Measurements from ENCODE around the gene CDA.

CDA gene

GRCh38 chr1:20618550-20618949 lies 29.7 kb downstream of the CDA start:
- no peak for DNase-seq

- DNase-seq, result no peak
Observed at GRCh38 chr1:20619999-20620398, 31.1 kb downstream of the CDA start.

DNA sequence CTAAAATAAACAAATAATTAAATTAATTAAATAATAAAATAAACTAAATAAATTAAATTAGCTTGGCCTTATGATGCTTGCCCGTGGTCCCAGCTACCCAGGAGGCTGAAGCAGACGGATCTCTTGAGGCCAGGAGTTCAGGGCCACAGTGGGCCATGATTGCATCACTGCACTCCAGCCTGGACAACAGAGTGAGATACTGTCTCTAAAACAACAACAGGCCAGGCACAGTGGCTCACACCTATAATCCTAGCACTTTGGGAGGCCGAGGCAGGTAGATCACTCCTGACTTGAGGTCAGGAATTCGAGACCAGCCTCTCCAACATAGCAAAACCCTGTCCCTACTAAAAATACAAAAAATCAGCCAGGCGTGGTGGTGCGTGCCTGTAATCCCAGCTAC lies 32.1 kb downstream of the CDA start:
- DNase-seq, result no peak

DNA sequence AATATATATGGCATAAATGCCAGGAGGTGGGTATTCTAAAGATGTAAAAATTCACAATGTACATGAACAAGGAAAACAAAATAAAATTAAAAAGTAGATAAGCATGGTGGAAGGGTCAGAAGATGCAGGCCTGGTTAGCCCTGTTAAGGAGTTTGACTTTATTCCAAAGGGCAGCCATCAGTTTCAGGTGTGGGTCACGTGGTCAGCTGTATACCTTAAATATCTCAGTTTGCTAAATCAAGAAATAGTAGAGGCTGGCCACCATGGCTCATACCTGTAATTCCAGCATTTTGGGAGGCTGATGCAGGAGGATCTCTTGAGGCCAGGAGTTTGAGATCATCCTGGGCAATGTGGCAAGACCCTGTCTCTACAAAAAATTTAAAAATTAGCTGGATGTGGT lies 35.8 kb downstream of the CDA start:
- DNase-seq, result no peak

DNA sequence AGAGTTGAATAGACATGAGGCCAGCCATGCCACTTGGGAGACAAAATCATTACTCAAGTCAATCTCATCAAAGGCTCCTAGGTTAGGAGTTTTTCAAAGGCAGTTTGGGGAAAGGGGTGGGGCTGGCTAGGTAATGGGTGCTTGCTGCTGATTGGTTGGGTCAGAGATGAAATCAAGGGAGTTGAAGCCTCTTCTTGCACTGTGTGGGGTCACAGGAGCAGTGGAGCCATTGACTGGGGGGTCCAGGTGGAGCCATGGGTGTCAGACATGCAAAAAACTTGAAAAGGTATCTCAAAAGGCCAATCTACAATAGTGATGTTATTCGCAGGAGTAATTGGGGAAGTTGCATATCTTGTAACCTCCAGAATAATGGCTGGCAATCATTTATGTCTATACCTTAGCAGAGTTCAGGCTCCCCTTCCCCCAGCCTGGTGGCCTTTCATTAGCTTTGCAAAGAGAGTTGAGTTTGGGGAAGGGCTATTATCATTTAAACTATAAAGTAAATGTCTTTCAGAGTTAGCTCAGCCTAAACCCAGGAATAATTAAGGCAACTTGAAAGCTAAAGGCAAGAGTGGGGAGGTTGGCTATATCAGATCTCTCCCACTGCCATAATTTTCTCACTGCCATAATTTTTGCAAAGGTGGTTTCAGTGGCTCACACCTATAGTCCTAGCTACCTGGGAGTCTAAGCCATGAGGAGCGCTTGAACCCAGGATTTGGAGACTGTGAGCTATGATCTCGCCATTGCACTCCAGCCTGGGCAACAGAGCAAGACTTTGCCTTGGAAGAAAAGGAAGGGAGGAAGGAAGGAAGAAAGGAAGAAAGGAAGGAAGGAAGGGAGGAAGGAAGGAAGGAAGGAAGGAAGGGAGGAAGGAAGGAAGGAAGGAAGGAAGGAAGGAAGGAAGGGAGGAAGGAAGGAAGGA lies 36.5 kb downstream of the CDA start:
- DNase-seq, result no peak

GRCh38 chr1:20626098-20626427 lies 37.2 kb downstream of the CDA start:
- no peak for DNase-seq

DNA sequence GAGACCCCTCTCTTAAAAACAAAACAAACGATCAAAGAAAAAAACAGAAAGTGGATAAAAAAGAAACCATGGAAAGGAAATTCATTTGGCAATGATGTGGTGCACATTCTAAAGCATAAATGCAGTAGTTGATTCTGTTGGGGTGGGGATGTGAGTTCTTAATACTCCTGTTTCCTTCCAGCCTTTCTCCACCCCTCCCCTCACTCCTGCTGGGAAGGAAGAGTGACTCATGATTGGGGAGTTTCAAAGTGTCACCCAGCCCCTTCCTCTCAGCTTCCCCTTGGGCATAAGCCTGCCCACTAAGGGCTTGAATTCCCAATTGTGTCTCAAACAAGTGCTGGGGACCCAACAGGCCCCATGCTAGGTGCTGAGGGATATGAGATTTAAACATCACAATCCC lies 37.6 kb downstream of the CDA start:
- no peak for DNase-seq

GRCh38 chr1:20630729-20631128 lies 41.8 kb downstream of the CDA start:
- DNase-seq, result no peak

DNA sequence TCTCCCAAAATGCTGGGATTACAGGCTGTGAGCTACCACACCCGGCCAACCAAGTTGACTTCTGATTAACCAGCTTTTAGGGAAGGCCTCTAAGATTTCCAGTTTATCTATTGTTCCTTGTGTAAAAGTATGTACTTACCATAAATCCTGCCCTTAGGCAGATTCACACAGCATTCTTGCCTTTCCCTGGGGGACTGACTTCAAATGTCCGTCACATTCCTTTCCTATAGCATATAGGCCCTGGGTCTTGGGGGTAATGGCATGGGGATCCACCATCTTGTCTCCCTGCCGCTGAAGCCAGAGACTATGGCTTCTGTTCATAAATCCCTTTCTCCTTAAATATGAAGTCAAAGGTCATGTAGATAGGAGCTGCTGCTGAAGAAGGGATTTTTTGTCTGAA lies 43.5 kb downstream of the CDA start:
- DNase-seq, result no peak

DNA sequence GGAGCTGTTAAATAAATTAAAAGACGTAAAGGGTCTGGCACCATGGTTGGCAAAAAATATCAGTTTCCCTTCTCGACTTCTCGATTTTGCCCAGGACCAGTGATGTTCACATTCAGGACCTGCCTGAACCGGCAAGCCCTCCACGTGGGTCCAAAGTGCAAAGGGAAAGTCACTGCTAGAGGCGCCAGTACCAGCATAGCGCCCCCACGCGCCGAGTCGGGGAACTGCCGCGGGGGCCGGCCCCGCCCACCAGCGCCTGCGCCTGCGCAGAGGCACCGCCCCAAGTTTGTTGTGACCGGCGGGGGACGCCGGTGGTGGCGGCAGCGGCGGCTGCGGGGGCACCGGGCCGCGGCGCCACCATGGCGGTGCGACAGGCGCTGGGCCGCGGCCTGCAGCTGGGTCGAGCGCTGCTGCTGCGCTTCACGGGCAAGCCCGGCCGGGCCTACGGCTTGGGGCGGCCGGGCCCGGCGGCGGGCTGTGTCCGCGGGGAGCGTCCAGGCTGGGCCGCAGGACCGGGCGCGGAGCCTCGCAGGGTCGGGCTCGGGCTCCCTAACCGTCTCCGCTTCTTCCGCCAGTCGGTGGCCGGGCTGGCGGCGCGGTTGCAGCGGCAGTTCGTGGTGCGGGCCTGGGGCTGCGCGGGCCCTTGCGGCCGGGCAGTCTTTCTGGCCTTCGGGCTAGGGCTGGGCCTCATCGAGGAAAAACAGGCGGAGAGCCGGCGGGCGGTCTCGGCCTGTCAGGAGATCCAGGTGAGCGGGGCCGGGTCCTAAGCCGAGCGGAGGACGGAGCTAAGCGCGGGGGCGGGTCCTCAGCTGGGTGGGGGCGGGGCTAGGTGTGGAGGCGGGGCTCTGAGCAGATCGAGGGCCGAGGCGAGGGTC lies 44.5 kb downstream of the CDA start, which contains the start of gene PINK1:
Gene PINK1 (plus strand): TSS at position 269 of the 875 bp plus-strand sequence. CDS start 91 bp downstream, at position 360.
- peak; percentile 55 for DNase-seq

GRCh38 chr1:20634065-20634593 lies 45.2 kb downstream of the CDA start:
- DNase-seq, result peak; percentile 29

- DNase-seq, result no peak
Observed at GRCh38 chr1:20634594-20635084, 45.7 kb downstream of the CDA start.

- no peak for DNase-seq
Observed at GRCh38 chr1:20636785-20637347, 48.0 kb downstream of the CDA start.

DNA sequence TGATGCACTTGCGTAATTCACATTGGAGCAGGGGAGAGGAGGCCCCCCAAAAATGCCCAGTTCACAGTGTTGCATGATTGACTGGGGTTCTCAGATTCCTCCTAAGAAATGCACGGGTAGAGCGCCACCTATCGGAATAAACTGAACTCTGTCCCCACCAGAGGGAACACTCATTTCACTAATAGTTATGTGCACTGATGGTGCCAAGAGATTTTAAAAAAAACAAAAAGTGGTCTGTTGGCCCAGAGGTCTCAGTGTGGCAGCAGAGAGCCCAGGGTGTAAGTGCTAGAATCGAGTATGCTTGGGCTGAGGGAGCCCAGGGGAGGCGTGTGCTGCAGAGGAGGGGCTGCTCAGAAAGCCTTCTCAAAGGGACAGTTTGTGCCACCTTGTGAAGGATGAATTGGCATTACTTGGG lies 51.3 kb downstream of the CDA start:
- DNase-seq, result peak; percentile 23

- no peak for DNase-seq
Observed at GRCh38 chr1:20641975-20642374, 53.1 kb downstream of the CDA start.

DNA sequence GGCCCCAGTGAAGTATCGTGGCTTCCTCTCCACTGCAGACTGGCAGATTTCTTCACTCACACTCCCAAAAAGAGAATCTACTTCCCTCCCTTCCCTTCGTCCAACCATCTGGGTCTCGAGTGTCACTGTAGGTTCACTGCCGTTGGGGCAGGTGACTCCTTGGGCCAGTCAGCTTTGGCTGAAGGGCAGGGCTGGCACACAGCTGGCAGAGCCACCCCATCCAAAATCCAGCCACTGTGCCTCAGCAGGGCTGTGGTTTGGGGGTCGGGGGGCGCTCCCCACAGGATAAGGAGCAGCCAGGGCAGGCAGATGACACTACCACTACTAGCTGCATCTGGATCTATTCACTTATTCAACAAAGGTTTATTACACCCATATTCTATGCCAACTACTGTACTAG lies 54.2 kb downstream of the CDA start:
- no peak for DNase-seq

DNA sequence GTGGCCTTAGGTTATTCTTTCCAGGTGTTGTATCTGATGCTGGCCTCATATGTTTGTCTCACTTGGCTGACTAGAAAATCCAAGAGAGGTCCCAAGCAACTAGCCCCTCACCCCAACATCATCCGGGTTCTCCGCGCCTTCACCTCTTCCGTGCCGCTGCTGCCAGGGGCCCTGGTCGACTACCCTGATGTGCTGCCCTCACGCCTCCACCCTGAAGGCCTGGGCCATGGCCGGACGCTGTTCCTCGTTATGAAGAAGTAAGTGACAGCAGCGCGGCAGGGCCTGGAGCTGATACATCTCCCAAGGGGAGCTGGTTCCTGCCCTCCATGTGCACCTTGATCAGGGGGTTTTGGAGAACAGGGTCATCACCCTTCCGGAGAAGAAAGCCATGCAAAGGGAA lies 55.5 kb downstream of the CDA start:
- DNase-seq, result no peak

DNA sequence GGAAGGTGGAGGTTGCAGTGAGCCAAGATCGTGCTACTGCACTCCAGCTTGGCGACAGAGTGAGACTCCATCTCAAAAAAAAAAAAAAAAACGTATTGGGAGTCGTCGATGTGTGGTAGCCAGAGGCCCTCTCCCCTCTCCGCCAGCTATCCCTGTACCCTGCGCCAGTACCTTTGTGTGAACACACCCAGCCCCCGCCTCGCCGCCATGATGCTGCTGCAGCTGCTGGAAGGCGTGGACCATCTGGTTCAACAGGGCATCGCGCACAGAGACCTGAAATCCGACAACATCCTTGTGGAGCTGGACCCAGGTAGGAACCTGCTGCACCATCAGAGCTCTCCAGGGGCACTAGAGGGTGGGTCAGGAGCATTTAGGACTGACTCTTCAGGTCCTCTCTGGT lies 56.5 kb downstream of the CDA start:
- DNase-seq, result no peak

DNA sequence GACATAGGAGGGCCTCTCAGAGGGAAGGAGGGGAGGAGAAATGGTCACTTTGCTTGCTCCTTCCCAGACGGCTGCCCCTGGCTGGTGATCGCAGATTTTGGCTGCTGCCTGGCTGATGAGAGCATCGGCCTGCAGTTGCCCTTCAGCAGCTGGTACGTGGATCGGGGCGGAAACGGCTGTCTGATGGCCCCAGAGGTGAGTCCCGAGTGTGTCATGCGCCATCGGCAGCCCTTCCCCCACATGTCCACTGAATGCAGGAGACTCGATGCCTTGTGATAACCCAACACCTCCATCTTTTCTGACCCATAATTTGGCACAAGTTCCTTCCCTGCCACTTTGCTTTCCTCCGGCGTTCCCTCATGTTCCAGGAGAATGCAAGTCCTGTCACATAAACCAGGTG lies 59.5 kb downstream of the CDA start:
- DNase-seq, result no peak

DNA sequence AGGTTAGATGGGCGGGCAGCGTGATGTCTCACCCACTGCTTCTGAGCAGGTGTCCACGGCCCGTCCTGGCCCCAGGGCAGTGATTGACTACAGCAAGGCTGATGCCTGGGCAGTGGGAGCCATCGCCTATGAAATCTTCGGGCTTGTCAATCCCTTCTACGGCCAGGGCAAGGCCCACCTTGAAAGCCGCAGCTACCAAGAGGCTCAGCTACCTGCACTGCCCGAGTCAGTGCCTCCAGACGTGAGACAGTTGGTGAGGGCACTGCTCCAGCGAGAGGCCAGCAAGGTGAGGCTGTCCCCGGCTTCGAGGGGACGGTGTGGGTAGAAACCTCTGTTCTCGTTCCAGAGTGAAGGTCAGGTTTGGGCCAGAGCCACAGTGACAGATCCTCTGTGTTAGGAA lies 60.0 kb downstream of the CDA start:
- no peak for DNase-seq

GRCh38 chr1:20652300-20652699 lies 63.4 kb downstream of the CDA start:
- DNase-seq, result no peak

- DNase-seq, result no peak
Observed at GRCh38 chr1:20654104-20654690, 65.3 kb downstream of the CDA start.

DNA sequence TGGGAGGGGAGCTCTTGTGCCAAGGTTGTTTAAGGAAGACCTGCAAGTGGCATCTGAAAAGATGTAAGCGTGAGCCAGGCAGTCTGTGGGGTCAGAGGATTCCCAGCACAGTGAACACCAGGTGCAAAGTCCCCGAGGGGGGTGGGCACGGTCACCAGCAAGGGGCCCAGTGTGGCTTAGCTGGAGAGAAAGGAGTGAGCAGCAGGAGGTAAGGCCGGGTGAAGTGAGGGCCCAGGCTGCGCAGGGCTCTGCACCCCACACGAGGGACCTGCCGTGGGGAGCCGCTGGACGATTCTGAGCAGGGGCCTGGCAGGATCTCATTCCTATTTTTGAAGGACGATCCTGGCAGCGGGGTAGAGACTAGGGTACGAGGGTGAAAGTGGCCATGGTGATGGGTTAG lies 68.1 kb downstream of the CDA start:
- no peak for DNase-seq

All from NCI-H1694 treated with DMSO at 0.1 percent for 48 hours (cell line).